Measurements from ENCODE around the gene TRIM16.

- no peak for TF ChIP-seq USF2 (IDR thresholded peaks at IDR 0.05)
- TF ChIP-seq ZFP36 (IDR thresholded peaks at IDR 0.05; ENCODE audit: borderline replicate concordance, partially characterized antibody): no peak
- no peak for TF ChIP-seq CTCF (IDR thresholded peaks at IDR 0.05)
- TF ChIP-seq HMGXB4 (CRISPR knock-in tag; IDR thresholded peaks at IDR 0.05; ENCODE audit: borderline replicate concordance): no peak
- TF ChIP-seq POLR2A (IDR thresholded peaks at IDR 0.05; ENCODE audit: low read length): no peak
- no peak for TF ChIP-seq EP300 (IDR thresholded peaks at IDR 0.05)
- TF ChIP-seq TP53 (CRISPR knock-in tag; IDR thresholded peaks at IDR 0.05): no peak
- TF ChIP-seq MAFK (IDR thresholded peaks at IDR 0.05; ENCODE audit: partially characterized antibody): no peak
- TF ChIP-seq ZC3H11A (IDR thresholded peaks at IDR 0.05): no peak
- no peak for TF ChIP-seq ESRRA (IDR thresholded peaks at IDR 0.05; ENCODE audit: borderline replicate concordance, low read length)
- no peak for TF ChIP-seq CBX8 (IDR thresholded peaks at IDR 0.05)
- TF ChIP-seq ZSCAN20 (CRISPR knock-in tag; IDR thresholded peaks at IDR 0.05): no peak
Observed at GRCh38 chr17:15657868-15658267, 26.2 kb downstream of the TRIM16 start.

Data from A549 (cell line).